Measurements from ENCODE around the gene RALGDS.

GRCh38 chr9:133098871-133099270, 22.2 kb downstream of the RALGDS start:
- TF ChIP-seq CTCF (IDR thresholded peaks at IDR 0.05; ENCODE audit: extremely low read depth in 1 of 2, insufficient read depth in 1 of 2, low read depth in 1 of 2, low read length in 2 of 2) (no peak), MYC (IDR thresholded peaks at IDR 0.05; ENCODE audit: low read depth, low read length) (no peak), POLR2A (IDR thresholded peaks at IDR 0.05; ENCODE audit: low read depth, low read length) (no peak)

Measured in endothelial cell of umbilical vein (primary cell).